A673 (cell line): Measurements from ENCODE around the gene GATA6.

Experiments
- CTCF ChIP-seq: fragments of 300-800, 200-600 bp; sonication (generic); conservative IDR thresholded peaks from 2 replicates; pipeline ENCODE4 v1.5.1; 2017; ENCODE audit warnings: low read depth, mild to moderate bottlenecking, antibody characterized with exemption, low read length, moderate library complexity, mixed read lengths
- EZH2 ChIP-seq: fragments of 200-600 bp; sonication (generic); IDR thresholded peaks from 2 replicates; pipeline ENCODE4 v1.6.1; 2017; ENCODE audit warnings: borderline replicate concordance, low read depth, mild to moderate bottlenecking, mixed read lengths, antibody characterized with exemption, low read length; ENCODE audit not compliant: poor library complexity, severe bottlenecking

DNA sequence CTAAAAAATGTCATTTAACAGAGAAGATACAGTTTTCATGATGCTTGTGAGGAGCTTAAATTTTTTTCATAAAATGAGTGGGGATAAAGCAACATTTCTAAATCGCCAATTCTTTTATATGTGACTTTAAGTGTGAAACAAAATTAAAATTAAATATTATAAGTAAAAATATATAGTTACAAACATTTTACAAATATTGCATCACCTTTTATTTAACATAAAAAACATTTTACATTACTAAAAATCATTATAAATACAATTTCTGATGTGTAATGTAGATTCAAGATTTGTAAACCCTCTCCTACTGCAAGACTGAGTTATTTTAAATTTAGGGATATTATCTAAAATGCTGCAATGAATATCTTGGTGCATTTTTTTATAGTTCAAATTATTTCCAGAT, 44.4 kb upstream of the GATA6 start:
- TF ChIP-seq CTCF: no peak
- no peak for TF ChIP-seq EZH2
